RWPE1 (cell line): Measurements from ENCODE around the gene CRISP1.
"Not testable (repeated sequence)": the region's sequence is repeated elsewhere in the genome, so short reads cannot be mapped to it uniquely, and the experiment has no call there.

Source experiments
- CTCF ChIA-PET: fragments of 350-600 bp; sonication (Branson Sonifier 250); formaldehyde crosslinking; extraction: SDS; loops from one replicate; lab custom pipeline; 2021; lab: Yijun Ruan, JAX
- POLR2A ChIA-PET: fragments of 400-600 bp; formaldehyde crosslinking; extraction: SDS; loops from one replicate; lab custom pipeline; 2020; ENCODE audit warnings: antibody characterized with exemption; ENCODE audit not compliant: low non-redundant PET; lab: Yijun Ruan, JAX
- DNase-seq: peaks from one replicate; pipeline ENCODE4 v3.0.0; 2012; ENCODE audit warnings: low spot score
- H3K27ac ChIP-seq: fragments of 450-650 bp; 2 replicates; pipeline ENCODE4 v1.5.1; 2017
- TF ChIP-seq, protein P1 (sequence below): fragments of 450-650 bp; conservative IDR thresholded peaks from 2 replicates; pipeline ENCODE4 v1.5.1; 2017; ENCODE audit warnings: low read depth, mild to moderate bottlenecking

CRISP1 gene

DNA sequence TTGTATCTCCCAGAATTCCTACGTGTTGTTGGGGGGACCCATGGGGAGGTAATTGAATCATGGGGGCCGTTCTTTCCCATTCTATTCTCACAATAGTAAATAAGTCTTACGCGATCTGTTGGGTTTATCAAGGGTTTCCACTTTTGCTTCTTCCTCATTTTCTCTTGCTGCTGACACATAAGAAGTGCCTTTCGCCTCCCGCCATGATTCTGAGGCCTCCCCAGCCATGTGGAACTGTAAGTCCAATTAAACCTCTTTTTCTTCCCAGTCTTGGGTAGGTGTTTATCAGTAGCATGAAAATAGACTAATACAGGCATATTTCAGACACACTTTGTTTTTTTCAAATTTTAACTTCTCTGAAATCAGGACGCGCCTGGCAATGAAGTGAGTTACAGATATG lies 64.8 kb downstream of the CRISP1 start:
- H3K27ac ChIP-seq: no peak overlapping the region
- DNase-seq: no peak
- CTCF ChIA-PET: no interaction called here
- TF ChIP-seq, protein P1, sequence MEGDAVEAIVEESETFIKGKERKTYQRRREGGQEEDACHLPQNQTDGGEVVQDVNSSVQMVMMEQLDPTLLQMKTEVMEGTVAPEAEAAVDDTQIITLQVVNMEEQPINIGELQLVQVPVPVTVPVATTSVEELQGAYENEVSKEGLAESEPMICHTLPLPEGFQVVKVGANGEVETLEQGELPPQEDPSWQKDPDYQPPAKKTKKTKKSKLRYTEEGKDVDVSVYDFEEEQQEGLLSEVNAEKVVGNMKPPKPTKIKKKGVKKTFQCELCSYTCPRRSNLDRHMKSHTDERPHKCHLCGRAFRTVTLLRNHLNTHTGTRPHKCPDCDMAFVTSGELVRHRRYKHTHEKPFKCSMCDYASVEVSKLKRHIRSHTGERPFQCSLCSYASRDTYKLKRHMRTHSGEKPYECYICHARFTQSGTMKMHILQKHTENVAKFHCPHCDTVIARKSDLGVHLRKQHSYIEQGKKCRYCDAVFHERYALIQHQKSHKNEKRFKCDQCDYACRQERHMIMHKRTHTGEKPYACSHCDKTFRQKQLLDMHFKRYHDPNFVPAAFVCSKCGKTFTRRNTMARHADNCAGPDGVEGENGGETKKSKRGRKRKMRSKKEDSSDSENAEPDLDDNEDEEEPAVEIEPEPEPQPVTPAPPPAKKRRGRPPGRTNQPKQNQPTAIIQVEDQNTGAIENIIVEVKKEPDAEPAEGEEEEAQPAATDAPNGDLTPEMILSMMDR: no peak
- POLR2A ChIA-PET: no interaction called here

DNA sequence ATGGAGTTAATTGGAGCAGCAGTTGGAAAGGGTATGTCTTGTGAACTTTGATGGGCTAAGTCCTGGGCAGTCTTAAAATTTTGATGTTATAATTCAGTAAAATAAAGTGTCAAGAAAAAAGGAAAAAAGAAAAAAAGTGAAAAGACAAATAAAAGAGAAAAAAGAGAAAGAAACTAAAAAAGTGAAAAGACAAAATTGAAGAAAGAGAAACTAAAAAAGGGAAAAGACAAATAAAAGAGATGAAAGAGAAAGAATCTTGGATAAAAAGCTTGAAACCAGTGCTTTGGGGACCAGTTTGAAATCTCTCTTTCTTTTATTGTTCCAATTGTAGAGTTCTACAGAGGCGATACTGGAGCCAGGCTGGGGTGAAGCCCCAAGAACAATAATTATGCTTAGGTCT lies 67.2 kb downstream of the CRISP1 start:
- ChIA-PET CTCF (interaction anchor here (0.6 kb wide), 1 partner anchor 377 kb away, joined by 3 read pairs; no protein-coding TSS in a partner anchor), POLR2A (no interaction called here)
- no peak for DNase-seq
- TF ChIP-seq, protein P1: no peak
- H3K27ac ChIP-seq: no peak overlapping the region

DNA sequence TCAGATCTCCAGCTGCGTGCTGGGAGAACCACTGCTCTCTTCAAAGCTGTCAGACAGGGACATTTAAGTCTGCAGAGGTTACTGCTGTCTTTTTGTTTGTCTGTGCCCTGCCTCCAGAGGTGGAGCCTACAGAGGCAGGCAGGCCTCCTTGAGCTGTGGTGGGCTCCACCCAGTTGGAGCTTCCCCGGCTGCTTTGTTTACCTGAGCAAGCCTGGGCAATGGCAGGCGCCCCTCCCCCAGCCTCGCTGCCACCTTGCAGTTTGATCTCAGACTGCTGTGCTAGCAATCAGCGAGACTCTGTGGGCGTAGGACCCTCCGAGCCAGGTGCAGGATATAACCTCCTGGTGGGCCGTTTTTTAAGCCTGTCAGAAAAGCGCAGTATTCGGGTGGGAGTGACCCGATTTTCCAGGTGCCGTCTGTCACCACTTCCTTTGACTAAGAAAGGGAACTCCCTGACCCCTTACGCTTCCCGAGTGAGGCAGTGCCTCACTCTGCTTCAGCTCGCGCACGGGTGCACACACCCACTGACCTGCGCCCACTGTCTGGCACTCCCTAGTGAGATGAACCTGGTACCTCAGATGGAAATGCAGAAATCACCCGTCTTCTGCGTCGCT lies 69.4 kb downstream of the CRISP1 start:
- H3K27ac ChIP-seq, DNase-seq: not testable (repeated sequence)
- POLR2A ChIA-PET: interaction anchor here (0.7 kb wide), 1 partner anchor 16 kb away, joined by 3 read pairs; no protein-coding TSS in a partner anchor

DNA sequence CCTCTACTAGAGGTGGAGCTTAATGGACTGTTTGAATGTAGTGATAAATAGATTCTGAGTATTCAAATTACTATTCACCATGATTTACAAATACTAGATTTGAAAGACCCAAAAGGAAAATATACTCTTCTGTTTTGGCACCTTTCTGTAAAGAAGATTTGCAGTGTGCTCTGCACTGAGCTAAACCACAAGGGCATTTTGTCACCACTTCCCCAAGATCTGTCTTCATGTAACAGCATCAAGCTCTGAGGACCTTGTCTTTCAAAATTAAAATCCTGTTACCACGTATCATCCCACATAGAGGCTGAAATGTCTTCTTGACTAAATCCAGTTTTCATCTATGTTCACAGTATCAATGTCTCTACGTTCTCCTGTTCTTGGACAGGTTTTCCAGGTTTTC lies 76.0 kb downstream of the CRISP1 start:
- DNase-seq: no peak
- CTCF ChIA-PET: no interaction called here
- POLR2A ChIA-PET: no interaction called here
- no peak overlapping the region for H3K27ac ChIP-seq
- TF ChIP-seq, protein P1: no peak

More for the DNA sequence above, 69.4 kb downstream of the CRISP1 start:
- CTCF ChIA-PET: not testable (repeated sequence)

DNA sequence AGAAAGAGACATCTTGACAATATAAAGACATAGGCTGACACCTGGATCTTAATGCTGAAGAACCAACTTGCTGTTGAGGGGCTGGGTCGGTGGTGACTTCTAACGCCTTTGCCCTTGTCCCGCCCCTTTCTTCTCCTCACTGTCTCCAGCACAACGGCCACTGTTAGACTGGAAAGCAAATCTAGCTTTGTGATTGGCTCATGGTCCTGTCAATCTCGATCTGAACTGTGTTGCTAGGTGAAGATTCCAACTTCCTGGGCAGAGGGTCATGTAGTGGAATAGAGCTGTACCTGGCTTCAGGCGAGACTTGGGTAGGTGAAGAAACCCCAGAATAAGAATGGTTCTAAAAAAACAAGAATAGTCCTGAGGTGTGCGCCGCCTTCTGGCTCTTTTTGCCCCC lies 79.2 kb downstream of the CRISP1 start, which contains the start of gene PGK2:
Gene PGK2 (minus strand): TSS at position 110 of the 400 bp plus-strand sequence. CDS start 98 bp downstream, at position 12.
- H3K27ac ChIP-seq: no peak within 1 kb of the TSS
- TF ChIP-seq, protein P1: no peak
- ChIA-PET CTCF (no interaction called here), POLR2A (no interaction called here)
- no peak for DNase-seq

DNA sequence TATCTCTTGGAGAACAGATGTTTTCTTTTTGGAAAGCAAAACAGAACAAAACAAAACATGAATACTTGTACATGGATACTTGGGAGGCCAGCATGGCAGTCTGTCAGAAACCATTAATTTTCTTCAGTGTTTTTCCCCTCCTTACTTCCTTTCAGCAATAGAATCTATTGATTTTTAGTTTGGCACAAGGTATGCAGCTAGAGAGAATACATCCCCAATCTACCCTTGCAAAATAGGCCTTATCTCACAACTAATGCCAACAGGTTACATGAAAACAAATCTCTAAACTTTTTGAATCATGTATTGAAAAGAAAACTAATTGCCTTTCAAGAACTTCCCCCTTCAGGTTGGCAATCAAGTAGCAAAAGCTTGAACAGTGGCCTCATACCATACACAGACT lies 82.1 kb downstream of the CRISP1 start:
- H3K27ac ChIP-seq: no peak overlapping the region
- DNase-seq: no peak
- POLR2A ChIA-PET: no interaction called here
- TF ChIP-seq, protein P1: no peak
- CTCF ChIA-PET: no interaction called here
